ENCODE data around the gene PRCP.

PRCP gene

DNA sequence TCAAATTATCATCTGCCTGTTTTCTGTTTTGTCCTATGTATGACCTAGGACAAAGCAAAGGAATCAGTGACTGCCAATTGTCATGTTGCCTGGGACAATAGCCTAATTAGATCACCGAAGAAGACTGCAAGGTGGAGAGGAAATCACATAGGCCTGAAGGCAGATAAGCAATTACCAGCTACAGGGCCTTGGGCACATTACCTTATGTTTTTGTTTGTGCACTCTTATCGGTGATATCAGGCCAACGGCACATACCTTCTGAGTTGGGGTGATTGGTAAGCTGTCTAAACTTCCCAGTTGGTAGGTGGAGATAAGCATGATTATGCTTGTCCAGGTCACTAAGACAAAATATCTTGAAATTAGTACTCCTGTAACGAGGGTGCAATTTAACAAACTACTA is 108.5 kb downstream of the PRCP start:
- no peak overlapping the region for H3K4me3 ChIP-seq (ENCODE audit: control insufficient read depth, low read depth, low read length)
- TF ChIP-seq, protein P1, sequence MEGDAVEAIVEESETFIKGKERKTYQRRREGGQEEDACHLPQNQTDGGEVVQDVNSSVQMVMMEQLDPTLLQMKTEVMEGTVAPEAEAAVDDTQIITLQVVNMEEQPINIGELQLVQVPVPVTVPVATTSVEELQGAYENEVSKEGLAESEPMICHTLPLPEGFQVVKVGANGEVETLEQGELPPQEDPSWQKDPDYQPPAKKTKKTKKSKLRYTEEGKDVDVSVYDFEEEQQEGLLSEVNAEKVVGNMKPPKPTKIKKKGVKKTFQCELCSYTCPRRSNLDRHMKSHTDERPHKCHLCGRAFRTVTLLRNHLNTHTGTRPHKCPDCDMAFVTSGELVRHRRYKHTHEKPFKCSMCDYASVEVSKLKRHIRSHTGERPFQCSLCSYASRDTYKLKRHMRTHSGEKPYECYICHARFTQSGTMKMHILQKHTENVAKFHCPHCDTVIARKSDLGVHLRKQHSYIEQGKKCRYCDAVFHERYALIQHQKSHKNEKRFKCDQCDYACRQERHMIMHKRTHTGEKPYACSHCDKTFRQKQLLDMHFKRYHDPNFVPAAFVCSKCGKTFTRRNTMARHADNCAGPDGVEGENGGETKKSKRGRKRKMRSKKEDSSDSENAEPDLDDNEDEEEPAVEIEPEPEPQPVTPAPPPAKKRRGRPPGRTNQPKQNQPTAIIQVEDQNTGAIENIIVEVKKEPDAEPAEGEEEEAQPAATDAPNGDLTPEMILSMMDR (conservative IDR thresholded peaks at IDR 0.05; ENCODE audit: control insufficient read depth, insufficient read depth, low read depth, low read length): no peak
- no peak for DNase-seq (ENCODE audit: low read depth)

DNA sequence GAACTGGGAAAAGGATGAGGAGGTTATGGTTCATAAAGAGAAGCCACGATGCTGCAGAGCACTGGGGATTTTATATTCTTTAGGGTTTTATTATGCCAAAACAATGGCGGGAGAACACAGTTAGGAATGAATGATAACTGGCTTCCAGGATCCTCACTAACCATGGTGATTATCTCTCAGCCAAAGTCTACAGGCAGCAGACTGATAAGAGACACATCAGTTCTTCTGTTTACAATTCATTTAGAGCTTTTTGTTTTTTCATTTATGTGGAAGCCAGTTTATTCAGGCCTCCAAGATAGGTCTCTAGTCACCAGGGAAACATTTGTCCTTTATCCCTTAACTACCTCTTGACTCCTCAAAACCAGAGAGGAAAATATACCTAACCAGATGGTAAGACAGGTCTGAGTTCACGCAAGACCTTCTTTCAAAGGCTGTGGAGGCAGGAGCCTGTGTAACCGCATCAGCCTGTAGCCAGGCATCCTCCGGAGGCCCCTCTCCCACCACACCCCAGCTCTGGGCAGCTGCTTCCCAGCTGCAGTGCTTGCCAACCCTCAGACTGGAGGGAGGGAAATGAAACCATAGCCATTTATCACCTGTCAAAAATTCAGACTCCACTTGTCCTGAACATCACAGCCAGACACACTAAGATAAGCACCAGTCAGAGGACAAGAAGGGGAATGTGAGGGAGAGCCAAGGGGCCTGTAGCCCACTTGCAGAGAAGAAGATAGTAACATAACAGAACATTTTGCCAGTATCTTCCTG is 109.3 kb downstream of the PRCP start:
- no peak overlapping the region for H3K4me3 ChIP-seq (ENCODE audit: control insufficient read depth, low read depth, low read length)
- no peak for DNase-seq (ENCODE audit: low read depth)
- TF ChIP-seq, protein P1 (conservative IDR thresholded peaks at IDR 0.05; ENCODE audit: control insufficient read depth, insufficient read depth, low read depth, low read length): no peak

DNA sequence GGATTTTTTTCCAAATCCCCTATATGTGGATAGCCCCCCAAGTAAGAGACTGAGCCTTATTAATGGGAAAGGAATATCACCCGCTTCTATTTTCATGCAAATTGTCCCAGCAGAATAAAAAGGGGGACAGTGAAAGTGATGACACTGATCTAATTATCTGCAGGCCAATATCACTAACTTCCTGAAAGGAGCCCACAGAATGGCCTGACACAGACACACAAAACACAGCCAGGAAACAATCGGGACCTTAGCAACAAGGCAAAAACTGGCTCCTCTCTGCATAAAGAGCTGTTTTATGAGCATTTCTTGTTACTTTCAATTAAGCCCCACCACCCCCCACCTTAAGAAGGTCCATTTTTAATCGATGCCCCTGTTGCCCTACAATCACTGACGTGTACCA is 112.2 kb downstream of the PRCP start:
- no peak overlapping the region for H3K4me3 ChIP-seq (ENCODE audit: control insufficient read depth, low read depth, low read length)
- DNase-seq (ENCODE audit: low read depth): no peak
- TF ChIP-seq, protein P1 (conservative IDR thresholded peaks at IDR 0.05; ENCODE audit: control insufficient read depth, insufficient read depth, low read depth, low read length): no peak

DNA sequence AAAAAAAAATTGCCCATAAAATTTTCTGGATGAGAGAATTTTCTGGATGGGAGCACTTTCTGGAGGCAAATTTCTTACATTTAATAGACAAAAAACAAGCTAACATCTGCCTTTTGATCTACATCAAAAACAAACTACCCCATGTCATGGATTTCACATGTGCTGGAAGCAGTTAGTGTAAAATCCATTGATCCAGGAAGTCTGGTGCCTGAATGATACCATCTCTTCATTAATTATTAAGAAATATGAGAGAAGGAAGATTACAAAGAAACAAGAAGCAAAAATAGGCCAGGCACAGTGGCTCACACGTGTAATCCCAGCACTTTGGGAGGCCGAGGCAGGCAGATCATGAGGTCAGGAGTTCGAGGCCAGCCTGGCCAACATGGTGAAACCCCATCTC is 113.4 kb downstream of the PRCP start:
- DNase-seq (ENCODE audit: low read depth): no peak
- TF ChIP-seq, protein P1 (conservative IDR thresholded peaks at IDR 0.05; ENCODE audit: control insufficient read depth, insufficient read depth, low read depth, low read length): no peak
- H3K4me3 ChIP-seq (ENCODE audit: control insufficient read depth, low read depth, low read length): no peak overlapping the region

DNA sequence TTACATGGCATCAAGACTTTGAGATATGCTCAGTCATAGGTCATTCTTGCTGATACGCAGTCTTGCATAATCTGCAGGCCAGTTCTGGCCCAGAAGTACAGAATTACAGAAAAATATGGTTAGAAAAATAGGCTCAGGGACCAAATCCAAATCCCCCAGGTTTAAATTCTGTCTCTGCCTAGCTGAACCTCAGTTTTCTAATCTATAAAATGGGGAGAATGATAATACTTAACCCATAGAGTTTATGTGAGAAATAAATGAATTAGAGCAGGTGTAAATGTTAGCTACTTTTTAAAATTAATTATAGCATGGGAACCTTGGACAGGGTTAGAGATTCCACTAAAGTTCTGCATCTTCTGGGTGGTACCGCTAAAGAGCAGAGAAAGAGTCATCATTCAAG is 114.2 kb downstream of the PRCP start:
- no peak overlapping the region for H3K4me3 ChIP-seq (ENCODE audit: control insufficient read depth, low read depth, low read length)
- no peak for DNase-seq (ENCODE audit: low read depth)
- TF ChIP-seq, protein P1 (conservative IDR thresholded peaks at IDR 0.05; ENCODE audit: control insufficient read depth, insufficient read depth, low read depth, low read length): no peak

DNA sequence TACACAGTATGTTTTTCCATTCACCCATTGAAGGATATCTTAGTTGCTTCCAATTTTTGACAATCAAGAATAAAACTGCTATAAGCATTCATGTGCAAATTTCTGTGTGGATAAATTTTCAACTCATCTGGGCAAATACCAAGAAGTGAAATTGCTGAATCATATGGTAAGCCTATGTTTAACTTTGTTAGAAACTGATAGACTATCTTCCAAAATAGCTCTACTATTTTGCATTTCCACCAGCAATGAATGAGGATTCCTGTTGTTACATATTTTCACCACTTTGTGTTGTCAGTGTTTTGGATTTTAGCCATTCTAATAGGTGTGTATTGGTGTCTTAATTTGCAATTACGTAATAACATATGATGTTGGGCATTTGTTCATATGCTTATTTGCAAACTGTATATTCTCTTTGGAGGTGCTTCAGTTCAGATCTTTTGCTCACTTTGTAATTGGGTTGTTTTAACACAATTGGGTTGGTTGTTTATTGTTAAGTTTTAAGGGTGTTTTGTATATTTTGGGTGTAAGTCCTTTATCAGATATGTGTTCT is 117.3 kb downstream of the PRCP start:
- no peak for DNase-seq (ENCODE audit: low read depth)
- TF ChIP-seq, protein P1 (conservative IDR thresholded peaks at IDR 0.05; ENCODE audit: control insufficient read depth, insufficient read depth, low read depth, low read length): no peak
- no peak overlapping the region for H3K4me3 ChIP-seq (ENCODE audit: control insufficient read depth, low read depth, low read length)

All from fibroblast of mammary gland (primary cell).